Activated effector memory CD4-positive, alpha-beta T cell treated with Interleukin-2 at 50 U/mL for 16 hours (primary cell): ENCODE results near the gene SPDYC.
"Not testable (repeated sequence)": the region's sequence is repeated elsewhere in the genome, so short reads cannot be mapped to it uniquely, and the experiment has no call there.

ENCODE experiments used
- DNase-seq: peaks from one replicate; pipeline ENCODE4 v3.0.0-alpha.2; 2020

The SPDYC gene

DNA sequence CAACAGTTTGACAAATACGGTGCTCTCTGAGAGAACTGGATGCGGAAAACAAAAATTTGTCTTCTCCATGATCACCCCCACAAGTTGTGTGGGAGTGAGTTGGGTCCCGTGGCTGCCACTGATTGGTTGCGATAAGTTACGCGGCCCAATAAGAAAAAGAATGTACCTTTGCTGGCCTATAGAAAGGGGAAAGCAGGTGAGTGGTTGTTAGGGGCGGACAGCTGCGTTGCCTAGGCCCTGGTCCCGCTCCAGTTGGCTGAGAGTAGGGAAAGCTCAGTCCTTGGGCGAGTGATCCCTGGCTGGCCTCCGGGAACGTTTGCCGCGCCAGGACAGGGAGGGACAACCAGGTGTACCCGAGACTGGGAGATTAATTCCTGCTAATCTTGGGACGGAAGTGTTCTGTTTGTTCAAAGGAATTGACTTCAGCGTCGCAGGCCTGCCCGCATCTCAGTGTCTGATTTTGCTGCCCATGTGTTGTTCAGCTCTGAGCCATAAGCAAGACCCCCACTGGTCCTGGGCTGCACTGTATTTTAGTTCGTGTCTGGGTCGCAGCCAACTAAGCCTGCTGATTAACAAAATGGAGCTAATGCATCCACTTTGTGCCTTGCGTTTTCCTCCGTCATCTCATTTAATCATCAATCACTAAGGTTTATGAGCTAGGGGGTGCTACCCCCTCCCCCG is 34.9 kb upstream of the SPDYC start:
- DNase-seq: peak; percentile 73

DNA sequence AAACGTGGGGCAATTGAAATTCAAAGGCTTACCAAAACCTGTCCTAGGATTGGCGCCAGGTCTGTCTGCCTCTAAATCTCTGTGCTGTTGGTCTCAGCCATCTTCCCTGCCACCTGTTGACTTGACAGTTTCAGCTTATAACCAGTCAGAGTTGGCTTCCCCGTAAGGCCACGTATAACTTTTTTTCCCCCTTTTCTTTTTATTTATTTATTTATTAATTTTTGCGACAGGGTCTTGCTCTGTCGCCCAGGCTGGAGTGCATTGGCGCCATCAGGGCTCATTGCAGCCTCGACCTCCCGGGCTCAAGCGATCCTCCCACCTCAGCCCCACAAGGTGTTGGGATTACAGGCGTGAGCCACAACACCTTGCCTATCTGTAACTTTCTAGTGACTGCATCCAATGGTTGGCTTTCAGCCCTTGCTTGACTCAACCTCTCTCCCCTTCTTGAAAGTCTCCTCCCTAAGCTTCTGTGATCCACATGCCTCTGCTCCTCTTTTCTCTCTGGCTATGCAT is 34.3 kb upstream of the SPDYC start:
- no peak for DNase-seq

DNA sequence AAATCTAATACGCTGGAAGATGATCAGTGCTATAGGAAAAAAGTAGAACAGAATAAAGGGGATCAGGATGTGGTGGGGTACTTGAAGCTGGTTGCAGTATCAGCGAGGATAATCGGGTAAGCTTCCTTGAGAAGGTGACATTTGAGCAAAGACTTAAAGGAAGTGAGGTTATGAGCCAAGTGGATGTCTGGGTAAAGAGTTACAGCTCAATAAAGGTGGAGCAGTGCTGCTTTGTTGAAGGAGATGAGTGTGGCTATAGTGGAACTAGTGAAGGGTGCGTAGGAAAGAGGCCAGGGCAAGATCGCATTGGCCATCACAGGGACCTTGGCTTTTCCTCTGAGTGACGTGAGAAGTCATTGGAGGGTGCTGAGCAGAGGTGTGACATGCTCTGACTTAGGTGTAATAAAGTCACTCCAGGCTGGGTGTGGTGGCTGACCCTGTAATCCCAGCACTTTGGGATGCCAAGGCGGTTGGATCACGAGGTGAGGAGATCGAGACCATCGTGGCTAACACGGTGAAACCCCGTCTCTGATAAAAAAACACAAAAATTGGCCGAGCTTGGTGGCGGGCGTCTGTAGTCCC is 33.4 kb upstream of the SPDYC start:
- DNase-seq: no peak

DNA sequence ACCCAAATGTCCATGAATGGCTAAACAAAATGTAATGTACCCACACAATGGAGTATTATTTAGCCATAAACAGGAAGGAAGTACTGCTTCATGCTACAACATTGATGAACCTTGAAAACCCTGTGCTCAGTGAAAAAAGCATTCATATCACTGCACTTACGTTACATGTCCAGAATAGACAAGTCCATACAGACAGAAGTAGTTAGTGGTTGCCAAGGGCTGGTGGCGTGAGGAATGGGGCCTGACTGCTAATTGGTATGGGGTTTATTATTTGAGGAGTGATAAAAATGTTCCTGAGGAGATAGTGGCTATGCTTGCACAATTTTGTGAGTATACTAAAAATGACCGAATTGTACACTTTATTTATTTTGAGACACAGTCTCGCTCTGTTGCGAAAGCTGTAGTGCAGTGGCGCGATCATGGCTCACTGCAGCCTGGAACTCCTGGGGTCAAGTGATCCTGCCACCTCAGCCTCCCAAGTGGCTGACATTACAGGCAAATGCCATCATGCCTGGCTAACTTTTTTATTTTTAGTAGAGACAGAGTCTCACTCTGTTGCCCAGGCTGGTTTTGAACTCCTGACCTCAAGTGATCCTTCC is 28.0 kb upstream of the SPDYC start:
- DNase-seq: no peak

DNA sequence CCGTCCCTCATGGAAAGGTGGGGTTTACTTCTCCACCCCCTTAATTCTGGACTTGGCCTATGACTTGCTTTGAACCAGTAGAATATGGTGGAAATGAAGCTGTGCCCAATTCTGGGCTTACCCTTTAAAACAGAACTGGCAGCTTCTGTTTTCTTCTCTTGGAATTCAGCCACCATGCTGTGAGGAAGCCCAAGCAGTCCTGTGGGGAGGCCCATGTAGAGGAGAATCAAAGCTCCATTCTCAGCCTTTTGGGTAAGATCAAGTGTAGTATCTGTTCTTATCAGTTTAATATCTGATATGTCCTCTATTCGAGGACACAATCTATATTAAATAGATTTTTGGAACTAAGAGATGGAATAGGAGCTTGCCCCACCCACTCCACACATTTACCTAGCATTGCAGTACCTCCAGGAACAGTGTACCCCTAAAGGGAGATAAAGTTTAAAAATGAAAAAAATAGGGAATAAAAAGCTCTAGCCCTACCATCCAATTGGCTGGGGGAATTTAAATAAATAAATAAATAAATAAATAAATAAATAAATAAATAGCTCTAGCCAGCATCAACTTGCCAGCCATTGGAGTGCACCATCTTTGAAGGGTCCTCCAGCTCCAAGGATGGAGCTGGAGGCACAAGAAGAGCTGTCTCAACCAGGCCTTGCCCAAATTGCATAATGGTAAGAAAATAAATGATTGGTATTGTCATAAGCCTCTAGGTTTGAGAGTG is 22.5 kb upstream of the SPDYC start:
- no peak for DNase-seq

DNA sequence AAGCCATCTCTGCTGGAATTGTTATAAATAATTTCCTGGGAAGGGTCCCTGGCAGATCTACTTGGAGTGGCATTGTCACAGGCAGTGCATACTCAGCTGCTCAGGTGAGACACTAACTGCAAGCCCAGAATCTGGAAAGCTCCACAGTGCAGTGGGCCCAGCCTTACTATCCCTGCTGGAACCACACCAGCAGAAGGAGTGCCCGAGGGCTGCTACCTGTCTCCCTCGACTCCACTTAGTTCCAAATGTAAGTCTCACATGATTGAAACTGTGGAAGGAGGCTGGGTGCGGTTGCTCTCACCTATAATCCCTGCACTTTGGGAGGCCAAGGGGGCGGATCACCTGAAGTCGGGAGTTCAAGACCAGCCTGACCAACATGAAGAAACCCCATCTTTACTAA is 21.4 kb upstream of the SPDYC start:
- DNase-seq: no peak

GRCh38 chr11:65150131-65150508 is 19.9 kb upstream of the SPDYC start:
- not testable (repeated sequence) for DNase-seq

GRCh38 chr11:65150509-65151299 is 19.3 kb upstream of the SPDYC start:
- DNase-seq: no peak

DNA sequence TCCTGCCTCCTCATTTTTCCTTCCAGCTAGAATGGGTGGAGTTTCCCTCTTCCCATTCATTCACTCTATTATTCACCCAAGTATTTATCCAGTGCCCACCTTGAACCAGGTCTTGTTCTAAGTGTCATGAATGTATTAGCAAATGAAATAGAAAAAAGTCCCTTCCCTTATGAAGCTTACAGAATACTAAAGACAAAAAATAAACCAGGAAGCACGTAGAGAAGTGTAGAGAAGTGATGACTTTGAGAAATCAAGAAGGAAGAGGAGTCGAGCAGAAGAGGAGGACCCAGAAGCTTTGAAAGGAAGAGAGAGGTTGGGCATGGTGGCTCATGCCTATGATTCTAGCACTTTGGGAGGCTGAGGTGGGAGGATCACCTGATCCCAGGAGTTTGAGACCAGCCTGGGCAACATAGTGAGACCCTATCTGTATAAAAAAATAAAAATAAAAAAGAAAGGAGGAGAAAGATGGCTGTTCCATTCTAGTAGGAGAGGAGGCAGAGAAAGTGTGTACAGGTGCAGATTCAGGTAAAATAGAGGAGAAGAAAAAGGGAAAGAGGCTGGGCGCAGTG is 18.6 kb upstream of the SPDYC start:
- DNase-seq: no peak

- DNase-seq: no peak
Observed at GRCh38 chr11:65152122-65152521, 17.9 kb upstream of the SPDYC start.

GRCh38 chr11:65156256-65156655 is 13.8 kb upstream of the SPDYC start:
- no peak for DNase-seq

DNA sequence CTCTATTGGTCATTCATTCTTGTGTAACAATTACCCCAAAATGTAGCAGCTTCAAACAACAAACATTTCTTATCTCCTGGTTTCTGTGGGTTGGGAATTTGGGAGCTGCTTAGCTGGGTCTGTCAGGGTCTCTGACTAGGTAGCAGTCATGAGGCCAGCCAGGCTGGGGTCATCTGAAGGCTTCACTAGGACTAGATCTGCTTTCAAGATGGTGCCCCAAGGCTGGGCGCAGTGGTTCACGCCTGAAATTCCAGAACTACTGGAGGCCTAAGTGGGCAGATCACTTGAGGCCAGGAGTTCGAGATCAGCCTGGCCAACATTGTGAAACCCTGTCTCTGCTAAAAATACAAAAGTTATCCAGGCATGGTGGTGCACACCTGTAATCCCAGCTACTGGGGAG is 13.1 kb upstream of the SPDYC start:
- no peak for DNase-seq

GRCh38 chr11:65157336-65157735 is 12.7 kb upstream of the SPDYC start:
- no peak for DNase-seq

DNA sequence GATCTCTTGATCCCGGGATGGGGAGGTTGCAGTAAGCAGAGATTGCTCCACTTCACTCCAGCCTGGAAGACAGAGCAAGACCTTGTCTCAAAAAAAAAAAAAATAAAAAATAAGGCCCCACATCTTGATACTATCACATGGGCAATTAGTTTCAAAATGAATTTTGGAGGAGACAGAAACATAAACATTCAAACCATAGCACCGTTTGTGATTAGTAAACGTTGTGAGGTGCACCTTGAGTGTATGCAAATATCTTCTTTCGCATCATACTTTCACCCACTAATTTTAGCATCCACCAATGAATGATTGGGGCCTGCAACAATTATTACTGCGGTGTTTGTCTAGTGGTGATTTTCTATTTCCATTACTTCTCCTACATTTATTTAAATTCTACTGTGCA is 11.0 kb upstream of the SPDYC start:
- DNase-seq: no peak

GRCh38 chr11:65160643-65161042 is 9.4 kb upstream of the SPDYC start:
- no peak for DNase-seq

GRCh38 chr11:65163684-65164083 is 6.3 kb upstream of the SPDYC start:
- no peak for DNase-seq

DNA sequence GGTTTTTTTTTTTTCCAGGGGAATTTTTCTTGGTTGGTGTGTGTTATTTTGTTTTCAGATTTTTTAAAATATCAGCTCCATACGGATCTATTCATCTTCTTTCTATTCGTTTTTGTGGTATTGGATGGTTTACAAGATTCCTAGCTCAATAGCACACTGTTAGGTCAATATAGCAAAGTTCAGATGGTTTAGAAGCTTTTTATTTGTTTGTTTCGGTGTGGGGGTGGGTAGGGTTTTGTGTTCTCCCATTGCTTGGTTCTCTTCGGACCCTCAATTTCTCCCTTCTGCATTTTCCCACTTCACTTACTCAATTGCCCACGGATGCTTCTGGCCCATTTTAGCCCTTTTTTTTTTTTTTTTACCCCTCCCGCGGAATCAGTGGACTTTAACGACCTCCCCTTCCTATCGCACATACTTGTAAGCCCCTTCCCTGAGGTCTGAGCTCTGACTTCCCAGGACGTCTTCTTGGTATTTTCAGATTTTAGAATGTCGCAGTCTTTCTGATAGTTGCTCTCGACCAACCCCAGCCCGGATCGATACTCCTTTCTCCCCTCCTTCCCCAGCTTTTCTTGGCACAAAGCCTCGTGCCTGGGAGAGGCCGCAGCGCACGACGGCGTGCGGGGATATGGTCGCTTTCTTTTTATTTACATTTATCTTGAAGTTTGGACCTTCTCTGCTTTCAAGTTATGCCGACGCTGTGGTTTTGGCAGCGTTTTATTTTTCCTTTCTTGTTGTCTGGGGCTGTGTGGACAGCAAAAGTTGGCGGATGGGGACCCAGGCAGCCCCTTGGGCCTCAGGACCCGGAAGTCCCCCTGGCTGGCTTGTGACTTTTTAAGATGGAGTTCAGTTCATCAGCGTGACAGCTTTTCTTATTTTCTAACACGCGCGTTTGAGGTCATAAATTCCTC is 4.4 kb upstream of the SPDYC start:
- DNase-seq: no peak

DNA sequence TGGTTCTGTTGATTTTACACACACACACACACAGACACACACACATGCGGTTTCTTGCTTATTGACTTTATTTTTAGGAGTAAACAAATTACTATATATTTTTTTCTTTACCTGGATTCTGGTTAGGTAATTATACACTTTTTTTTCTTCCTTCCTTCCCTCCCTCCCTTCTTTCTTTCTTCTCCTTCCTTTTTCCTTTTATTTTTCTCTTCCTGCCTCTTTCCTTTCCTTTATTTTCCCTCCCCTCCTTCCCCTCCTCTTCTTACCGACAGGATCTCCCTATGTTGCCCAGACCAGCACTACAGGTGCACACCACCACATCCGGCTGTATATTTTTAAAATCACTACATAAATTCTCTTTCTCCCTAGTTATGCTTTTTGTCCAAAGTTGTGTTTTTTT is 3.1 kb upstream of the SPDYC start:
- no peak for DNase-seq

- DNase-seq: no peak
Observed at GRCh38 chr11:65167656-65168055, 2.4 kb upstream of the SPDYC start.

GRCh38 chr11:65169164-65169641 is 830 bp upstream of the SPDYC start:
- no peak for DNase-seq

DNA sequence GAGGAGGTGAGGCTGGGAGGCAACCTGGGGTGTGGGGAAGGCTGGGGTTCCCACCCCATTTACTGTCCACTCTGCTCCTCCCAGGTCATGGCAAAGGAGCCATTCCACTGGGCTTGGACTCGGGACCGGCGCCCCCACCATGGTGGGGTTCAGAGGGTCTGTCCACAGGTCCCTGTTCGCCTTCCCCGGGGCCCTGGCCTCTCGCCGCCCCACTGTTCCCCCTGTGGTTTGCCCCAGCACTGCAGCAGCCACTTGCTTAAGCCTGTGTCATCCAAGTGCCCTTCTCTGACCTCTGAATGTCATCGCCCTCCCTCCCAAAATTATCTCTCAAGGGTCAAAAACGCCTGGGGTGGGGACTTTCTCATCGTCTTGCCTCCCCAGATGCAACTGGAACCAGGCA is 2.6 kb downstream of the SPDYC start:
- no peak for DNase-seq
